Mammary epithelial cell (primary cell): Measurements from ENCODE around the gene OR10D3.

Experiments
- CTCF ChIP-seq, 2 donors: IDR thresholded peaks in 1 of 2; conservative IDR thresholded peaks in 1 of 2; 2 replicates each; pipeline ENCODE4 v1.5.1; 2011 to 2012; ENCODE audit warnings: inconsistent platforms in 2 of 2, low read length in 2 of 2, mild to moderate bottlenecking in 2 of 2, control low read depth in 1 of 2, low read depth in 1 of 2; ENCODE audit not compliant: insufficient read depth in 1 of 2; ENCODE audit errors: extremely low read depth in 1 of 2
- EZH2 ChIP-seq: IDR thresholded peaks from 2 replicates; pipeline ENCODE4 v1.6.1; 2012; ENCODE audit warnings: low read length, inconsistent platforms, borderline replicate concordance

DNA sequence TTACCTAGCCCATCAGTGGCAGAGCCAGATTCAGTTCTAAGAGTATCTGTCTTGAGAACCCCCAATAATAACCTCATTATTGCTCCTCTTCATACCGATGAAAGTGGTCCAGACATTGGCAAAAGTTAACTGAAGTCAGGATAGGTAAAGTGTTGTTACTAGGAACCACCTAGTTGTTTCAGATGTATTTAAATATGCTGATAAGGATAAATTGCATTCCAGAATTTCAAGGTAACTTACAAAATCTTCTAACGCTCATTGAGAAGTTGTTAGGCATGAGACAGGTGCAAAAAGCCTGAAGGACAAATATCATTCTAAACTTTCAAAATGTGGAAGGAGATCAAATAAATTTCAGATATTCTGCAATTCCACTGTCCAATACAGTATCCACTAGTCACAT is 40.1 kb upstream of the OR10D3 start:
- no peak for TF ChIP-seq EZH2
- no peak for TF ChIP-seq CTCF (conservative IDR thresholded peaks at IDR 0.05 in 1 of 2, IDR thresholded peaks at IDR 0.05 in 1 of 2; ENCODE audit: extremely low read depth in 1 of 2, insufficient read depth in 1 of 2, low read depth in 1 of 2, low read length in 2 of 2)
